Left forelimb (tissue), 1 donor: Measurements from ENCODE around the gene HAUS6.
A peak's percentile ranks its signal among the peaks of the same experiment; 100 is the strongest.
"Not testable (repeated sequence)": the region's sequence is repeated elsewhere in the genome, so short reads cannot be mapped to it uniquely, and the experiment has no call there.

Experiments used
- DNase-seq: peaks from one replicate; pipeline ENCODE4 v3.0.0-alpha.2; 2018; ENCODE audit warnings: low spot score

HAUS6 gene

GRCh38 chr9:19102631-19103345, at the start of gene HAUS6:
TSS of gene HAUS6 (minus strand) at chr9:19102904. CDS start at chr9:19102651, 253 bp downstream.
- DNase-seq: peak; percentile 96

- not testable (repeated sequence) for DNase-seq
Measured at GRCh38 chr9:19152160-19152498, 49.4 kb upstream of the HAUS6 start.

GRCh38 chr9:19151425-19152159, 48.9 kb upstream of the HAUS6 start:
- no peak for DNase-seq

- no peak for DNase-seq
Measured at GRCh38 chr9:19149230-19149629, 46.5 kb upstream of the HAUS6 start.

- no peak for DNase-seq
Measured at GRCh38 chr9:19148187-19148586, 45.5 kb upstream of the HAUS6 start.

GRCh38 chr9:19146441-19147024, 43.8 kb upstream of the HAUS6 start:
- no peak for DNase-seq

- no peak for DNase-seq
Measured at GRCh38 chr9:19145881-19146280, 43.2 kb upstream of the HAUS6 start.

GRCh38 chr9:19140259-19140658, 37.6 kb upstream of the HAUS6 start:
- no peak for DNase-seq

GRCh38 chr9:19138084-19138483, 35.4 kb upstream of the HAUS6 start:
- DNase-seq: no peak

GRCh38 chr9:19137282-19137681, 34.6 kb upstream of the HAUS6 start:
- DNase-seq: no peak

GRCh38 chr9:19136129-19136528, 33.4 kb upstream of the HAUS6 start:
- no peak for DNase-seq

- no peak for DNase-seq
Measured at GRCh38 chr9:19133549-19134345, 31.0 kb upstream of the HAUS6 start.

GRCh38 chr9:19130436-19130835, 27.7 kb upstream of the HAUS6 start:
- no peak for DNase-seq

- DNase-seq: peak; percentile 68
Measured at GRCh38 chr9:19127871-19128500, 25.3 kb upstream of the HAUS6 start.

- no peak for DNase-seq
Measured at GRCh38 chr9:19124430-19124793, 21.7 kb upstream of the HAUS6 start.

- DNase-seq: no peak
Measured at GRCh38 chr9:19122490-19123042, 19.9 kb upstream of the HAUS6 start.

- DNase-seq: no peak
Measured at GRCh38 chr9:19120877-19121276, 18.2 kb upstream of the HAUS6 start.

- no peak for DNase-seq
Measured at GRCh38 chr9:19119801-19120440, 17.2 kb upstream of the HAUS6 start.

- no peak for DNase-seq
Measured at GRCh38 chr9:19119246-19119645, 16.5 kb upstream of the HAUS6 start.

- DNase-seq: no peak
Measured at GRCh38 chr9:19117039-19117716, 14.5 kb upstream of the HAUS6 start.
